H9 (cell line): ENCODE measurements around the gene NAA16. TPM values are rescaled to one million over a fixed set of nuclear protein-coding genes. Genes with fewer than 3 reads are reported as not detected.

ENCODE experiments used
- DNase-seq: peaks from one replicate; pipeline ENCODE4 v3.0.0-alpha.2; 2017
- H2AFZ ChIP-seq: one replicate; pipeline ENCODE4 v1.6.1; 2013; ENCODE audit warnings: mild to moderate bottlenecking, low read length, control low read depth, moderate library complexity
- H2AK5ac ChIP-seq: 2 replicates; pipeline ENCODE4 v1.6.1; 2013; ENCODE audit warnings: low read length, control low read depth, mixed read lengths; ENCODE audit not compliant: insufficient read length
- H2BK120ac ChIP-seq: one replicate; pipeline ENCODE4 v1.6.1; 2013; ENCODE audit warnings: low read depth, mild to moderate bottlenecking, low read length, control low read depth, inconsistent platforms; ENCODE audit not compliant: poor library complexity, severe bottlenecking
- H2BK12ac ChIP-seq: 2 replicates; pipeline ENCODE4 v1.6.1; 2013; ENCODE audit warnings: low read length, control low read depth, mixed read lengths, low read depth; ENCODE audit not compliant: insufficient read length
- H2BK15ac ChIP-seq: 2 replicates; pipeline ENCODE4 v1.6.1; 2013; ENCODE audit warnings: low read depth, low read length, control low read depth
- H2BK20ac ChIP-seq: one replicate; pipeline ENCODE4 v1.6.1; 2013; ENCODE audit warnings: low read depth, mild to moderate bottlenecking, low read length, control low read depth, inconsistent platforms; ENCODE audit not compliant: poor library complexity, severe bottlenecking
- H2BK5ac ChIP-seq: 2 replicates; pipeline ENCODE4 v1.6.1; 2013; ENCODE audit warnings: low read length, control low read depth, mixed read lengths; ENCODE audit not compliant: insufficient read length
- H3K14ac ChIP-seq: 2 replicates; pipeline ENCODE4 v1.6.1; 2013; ENCODE audit warnings: low read length, control low read depth; ENCODE audit not compliant: insufficient read depth
- H3K18ac ChIP-seq: 2 replicates; pipeline ENCODE4 v1.6.1; 2013; ENCODE audit warnings: low read depth, mild to moderate bottlenecking, mixed read lengths, low read length, control low read depth; ENCODE audit not compliant: insufficient read length
- H3K23ac ChIP-seq: 2 replicates; pipeline ENCODE4 v1.6.1; 2013; ENCODE audit warnings: low read length, control low read depth, mixed read lengths, low read depth; ENCODE audit not compliant: insufficient read length
- H3K23me2 ChIP-seq: 2 replicates; pipeline ENCODE4 v1.6.1; 2013; ENCODE audit warnings: low read depth, mild to moderate bottlenecking, mixed read lengths, low read length, control low read depth; ENCODE audit not compliant: insufficient read length, poor library complexity, severe bottlenecking
- H3K27ac ChIP-seq: 2 replicates; pipeline ENCODE4 v1.5.1; 2013; ENCODE audit warnings: low read length, control low read depth, mixed read lengths, low read depth; ENCODE audit not compliant: insufficient read length
- H3K27me3 ChIP-seq: 2 replicates; pipeline ENCODE4 v1.6.1; 2013; ENCODE audit warnings: low read length, control low read depth, inconsistent platforms; ENCODE audit not compliant: insufficient read depth
- H3K4ac ChIP-seq: 2 replicates; pipeline ENCODE4 v1.6.1; 2013; ENCODE audit warnings: low read depth, mild to moderate bottlenecking, control low read depth, inconsistent platforms, low read length, moderate library complexity
- H3K4me1 ChIP-seq: 2 replicates; pipeline ENCODE4 v1.6.1; 2013; ENCODE audit warnings: low read length, control low read depth, inconsistent platforms; ENCODE audit not compliant: insufficient read depth
- H3K4me2 ChIP-seq: 2 replicates; pipeline ENCODE4 v1.6.1; 2013; ENCODE audit warnings: low read length, control low read depth, mixed read lengths; ENCODE audit not compliant: insufficient read length, insufficient read depth
- H3K56ac ChIP-seq: 2 replicates; pipeline ENCODE4 v1.6.1; 2013; ENCODE audit warnings: low read depth, mild to moderate bottlenecking, mixed read lengths, low read length, control low read depth; ENCODE audit not compliant: insufficient read length
- H3K79me1 ChIP-seq: 2 replicates; pipeline ENCODE4 v1.6.1; 2013; ENCODE audit warnings: low read depth, mild to moderate bottlenecking, moderate library complexity, low read length, control low read depth, inconsistent platforms; ENCODE audit not compliant: insufficient read depth, poor library complexity, severe bottlenecking
- H3K79me2 ChIP-seq: 2 replicates; pipeline ENCODE4 v1.6.1; 2013; ENCODE audit warnings: low read length, control low read depth, inconsistent platforms; ENCODE audit not compliant: insufficient read depth
- H3K9ac ChIP-seq: 2 replicates; pipeline ENCODE4 v1.6.1; 2013; ENCODE audit warnings: low read length, control low read depth, mixed read lengths; ENCODE audit not compliant: insufficient read length; ENCODE audit errors: extremely low read depth
- H3K9me3 ChIP-seq: one replicate; pipeline ENCODE4 v1.6.1; 2013; ENCODE audit warnings: low read depth, low read length, inconsistent platforms; ENCODE audit not compliant: control insufficient read depth
- H3T11ph ChIP-seq: one replicate; pipeline ENCODE4 v1.6.1; 2013; ENCODE audit warnings: mild to moderate bottlenecking, low read length, control low read depth, inconsistent platforms
- H4K20me1 ChIP-seq: one replicate; pipeline ENCODE4 v1.6.1; 2013; ENCODE audit not compliant: control insufficient read depth, insufficient read length, insufficient read depth
- H4K5ac ChIP-seq: 2 replicates; pipeline ENCODE4 v1.6.1; 2013; ENCODE audit warnings: low read depth, mild to moderate bottlenecking, mixed read lengths, low read length, control low read depth; ENCODE audit not compliant: insufficient read length
- H4K8ac ChIP-seq: replicated peaks from 2 replicates; pipeline ENCODE4 v1.6.1; 2013; ENCODE audit warnings: low read length, control low read depth, mixed read lengths, low read depth; ENCODE audit not compliant: insufficient read length
- H4K91ac ChIP-seq: 2 replicates; pipeline ENCODE4 v1.6.1; 2013; ENCODE audit warnings: low read depth, mild to moderate bottlenecking, moderate library complexity, mixed read lengths, low read length, control low read depth; ENCODE audit not compliant: insufficient read length
- H3K27ac Mint-ChIP-seq, 3 experiments: 2 replicates in 2 of 3; 3 replicates in 1 of 3; pipeline ENCODE4 v1.8.0; 2020 to 2021; ENCODE audit warnings: mixed read lengths in 3 of 3, mild to moderate bottlenecking in 1 of 3, moderate library complexity in 1 of 3
- H3K27me3 Mint-ChIP-seq: 2 replicates; pipeline ENCODE4 v1.8.0; 2021; ENCODE audit warnings: low read depth, mild to moderate bottlenecking, moderate library complexity, mixed read lengths
- H3K36me3 Mint-ChIP-seq, 3 experiments: 2 replicates in 2 of 3; 3 replicates in 1 of 3; pipeline ENCODE4 v1.8.0; 2020 to 2021; ENCODE audit warnings: low read depth in 3 of 3, mixed read lengths in 3 of 3; ENCODE audit not compliant: insufficient read depth in 1 of 3
- H3K4me1 Mint-ChIP-seq, 2 experiments: 2 replicates each; pipeline ENCODE4 v1.8.0; 2020; ENCODE audit warnings: mixed read lengths in 2 of 2
- H3K4me3 Mint-ChIP-seq, 2 experiments: 2 replicates in 1 of 2; 3 replicates in 1 of 2; pipeline ENCODE4 v1.8.0; 2020 to 2021; ENCODE audit warnings: mild to moderate bottlenecking in 2 of 2, mixed read lengths in 2 of 2, moderate library complexity in 1 of 2
- H3K9me3 Mint-ChIP-seq, 2 experiments: 2 replicates in 1 of 2; 3 replicates in 1 of 2; pipeline ENCODE4 v1.8.0; 2020; ENCODE audit warnings: mild to moderate bottlenecking in 2 of 2, mixed read lengths in 2 of 2, moderate library complexity in 1 of 2
- CTCF ChIP-seq: fragments of 200-600 bp; sonication (generic); conservative IDR thresholded peaks from 3 replicates; pipeline ENCODE4 v1.8.0; 2021; ENCODE audit warnings: antibody characterized with exemption, mild to moderate bottlenecking
- WGBS: extraction: QIAGEN DNeasy Blood & Tissue Kit; methylation state at CpG from one replicate; pipeline ENCODE4 v1.1.7; 2013; ENCODE audit warnings: missing lambda C conversion rate, low lambda C conversion rate, mixed read lengths; ENCODE audit not compliant: insufficient read length; ENCODE audit errors: extremely low coverage; 5-methylcytosine and 5-hydroxymethylcytosine counted together
- total RNA-seq: library from RNA; stranded (reverse); gene quantifications from 2 replicates; pipeline ENCODE4 v1.2.1, GENCODE V29; 2021

The NAA16 gene
- total RNA-seq, 1 experiment from 2014 or later, result 37.7 TPM

GRCh38 chr13:41274881-41275280 lies 36.2 kb upstream of the NAA16 start:
- Mint-ChIP-seq H3K4me1 (peaks cover 22 to 32% of the 10 kb centered on the region in 2 experiments), H3K27me3 (no peaks in the 10 kb centered on the region; the same call in 1 of the 2 replicates)
- H2AFZ ChIP-seq, result no peak overlapping the region

More at GRCh38 chr13:41274881-41275280, 36.2 kb upstream of the NAA16 start:
- no CpG with 5 or more reads among the region's 11 CpGs for WGBS
- H2BK5ac ChIP-seq, result no peak overlapping the region
- DNase-seq, result no peak
- H3K4ac ChIP-seq, result no peak overlapping the region
- no peaks in the 10 kb centered on the region for H4K20me1 ChIP-seq
- H2BK120ac ChIP-seq, result no peak overlapping the region
- peaks cover 0 to 8% (median 0%) of the 10 kb centered on the region in 3 experiments; a peak in 5 of 7 replicates for H3K36me3 Mint-ChIP-seq
- H4K8ac ChIP-seq, result no peak overlapping the region
- H2BK20ac ChIP-seq, result no peak overlapping the region
- no peaks in the 10 kb centered on the region for H3K79me1 ChIP-seq
- H2BK15ac ChIP-seq, result no peak overlapping the region
- no peak overlapping the region for H3K56ac ChIP-seq
- TF ChIP-seq CTCF, result no peak
- no peak overlapping the region for H2AK5ac ChIP-seq
- no peak overlapping the region for H4K91ac ChIP-seq
- peaks cover 5% of the 10 kb centered on the region; the same call in 1 of the 2 replicates for H3K4me1 ChIP-seq
- no peaks in the 10 kb centered on the region for H3K27me3 ChIP-seq
- H3K27ac ChIP-seq, result no peak overlapping the region
- H3K79me2 ChIP-seq, result no peaks in the 10 kb centered on the region
- H2BK12ac ChIP-seq, result no peak overlapping the region
- H3K9me3 Mint-ChIP-seq, result peaks cover 10 to 19% of the 10 kb centered on the region in 2 experiments; a peak in 4 of 5 replicates
- no peak overlapping the region for H3K4me2 ChIP-seq
- H3K27ac Mint-ChIP-seq, result no peak overlapping the region
- H3K4me3 Mint-ChIP-seq, result no peak overlapping the region
- no peak overlapping the region for H3K14ac ChIP-seq
- no peak overlapping the region for H3T11ph ChIP-seq
- H4K5ac ChIP-seq, result no peak overlapping the region
- no peak overlapping the region for H3K9ac ChIP-seq
- no peak overlapping the region for H3K23ac ChIP-seq
- no peaks in the 10 kb centered on the region for H3K23me2 ChIP-seq
- no peak overlapping the region for H3K18ac ChIP-seq
- H3K9me3 ChIP-seq, result no peaks in the 10 kb centered on the region
